ENCODE data around the gene INKA1. TPM values are rescaled to one million over a fixed set of nuclear protein-coding genes. Genes with fewer than 3 reads are reported as not detected.

INKA1 gene
- total and polyA plus RNA-seq, 9 of the 15 experiments (the other 6 are each of a cell fraction or from before 2014, with no cell fraction given), result 0.55 to 13.9 (median 6.7) TPM

DNA sequence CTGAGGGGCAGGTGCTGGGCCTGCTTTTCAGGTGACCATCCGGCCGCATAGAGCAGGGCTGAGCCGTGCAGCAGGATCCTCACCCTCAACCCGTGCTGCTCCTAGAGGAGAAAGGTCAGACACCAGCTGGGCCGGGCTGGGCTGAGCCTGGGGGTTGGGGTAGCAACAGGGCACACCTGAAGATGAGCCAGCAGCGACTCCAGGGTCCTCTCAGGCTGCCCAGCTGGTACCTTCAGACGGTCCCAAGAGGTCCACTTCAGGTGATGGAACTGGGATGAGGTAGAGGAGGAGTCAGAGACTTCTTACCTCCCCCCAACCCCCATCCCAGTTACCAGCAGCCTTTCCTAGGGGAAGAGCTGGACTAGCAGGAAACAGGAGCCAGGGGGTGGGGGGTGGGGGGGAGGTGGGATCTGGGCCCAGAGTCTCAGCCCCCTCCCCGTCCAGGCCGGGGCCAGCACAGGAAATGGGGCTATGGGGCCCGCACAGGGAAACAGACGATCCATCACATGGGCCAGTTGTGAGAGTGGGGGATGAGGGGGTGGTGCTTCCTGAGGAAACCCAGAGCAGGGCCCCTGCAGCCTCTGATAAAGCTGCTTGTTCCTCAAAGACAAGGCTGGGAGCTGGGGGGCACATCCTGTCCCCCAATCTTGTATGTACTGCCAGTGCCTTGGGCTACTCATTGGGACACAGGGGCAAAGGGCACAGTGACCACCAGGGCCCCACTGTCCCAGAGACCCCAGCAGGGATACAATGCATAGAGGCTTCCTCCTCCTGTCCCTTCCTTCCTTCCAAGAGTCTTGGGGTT is 3.0 kb downstream of the INKA1 start (continued):
- TF ChIP-seq AFF1 (IDR thresholded peaks at IDR 0.05; ENCODE audit: low read depth in 1 of 2, partially characterized antibody in 2 of 2) (no peak), ZNF668 (CRISPR knock-in tag; IDR thresholded peaks at IDR 0.05) (no peak), ZNF23 (CRISPR knock-in tag; IDR thresholded peaks at IDR 0.05) (no peak), RCOR1 (IDR thresholded peaks at IDR 0.05; ENCODE audit: borderline replicate concordance in 1 of 2, low read depth in 2 of 2, low read length in 2 of 2) (0 out of 4 replicates have a peak, but pooled peaks of 1 of the 2 experiments have one; percentile 52), CCNT2 (IDR thresholded peaks at IDR 0.05; ENCODE audit: borderline replicate concordance, extremely low read depth, insufficient read length, low read depth, low read length) (peak; percentile 31), HDAC3 (IDR thresholded peaks at IDR 0.05; ENCODE audit: borderline replicate concordance, partially characterized antibody) (no peak), IFI16 (CRISPR knock-in tag; IDR thresholded peaks at IDR 0.05) (no peak), ETS1 (conservative IDR thresholded peaks at IDR 0.05; ENCODE audit: control insufficient read depth, low read depth, low read length) (peak; percentile 61; the same call in 1 of the 2 replicates), ILK (tag; IDR thresholded peaks at IDR 0.05; ENCODE audit: borderline replicate concordance, low read depth) (no peak), EP300 (IDR thresholded peaks at IDR 0.05; ENCODE audit: low read length) (peak; percentile 79; the same call in 1 of the 2 replicates), CBFA2T2 (conservative IDR thresholded peaks at IDR 0.05) (peak; percentile 71), ZBTB8A (IDR thresholded peaks at IDR 0.05; ENCODE audit: partially characterized antibody) (no peak)
- TF ChIP-seq, protein P1, sequence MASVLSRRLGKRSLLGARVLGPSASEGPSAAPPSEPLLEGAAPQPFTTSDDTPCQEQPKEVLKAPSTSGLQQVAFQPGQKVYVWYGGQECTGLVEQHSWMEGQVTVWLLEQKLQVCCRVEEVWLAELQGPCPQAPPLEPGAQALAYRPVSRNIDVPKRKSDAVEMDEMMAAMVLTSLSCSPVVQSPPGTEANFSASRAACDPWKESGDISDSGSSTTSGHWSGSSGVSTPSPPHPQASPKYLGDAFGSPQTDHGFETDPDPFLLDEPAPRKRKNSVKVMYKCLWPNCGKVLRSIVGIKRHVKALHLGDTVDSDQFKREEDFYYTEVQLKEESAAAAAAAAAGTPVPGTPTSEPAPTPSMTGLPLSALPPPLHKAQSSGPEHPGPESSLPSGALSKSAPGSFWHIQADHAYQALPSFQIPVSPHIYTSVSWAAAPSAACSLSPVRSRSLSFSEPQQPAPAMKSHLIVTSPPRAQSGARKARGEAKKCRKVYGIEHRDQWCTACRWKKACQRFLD (CRISPR knock-in tag; IDR thresholded peaks at IDR 0.05), result no peak; the same call in 1 of the 2 replicates
- TF ChIP-seq, protein P2, sequence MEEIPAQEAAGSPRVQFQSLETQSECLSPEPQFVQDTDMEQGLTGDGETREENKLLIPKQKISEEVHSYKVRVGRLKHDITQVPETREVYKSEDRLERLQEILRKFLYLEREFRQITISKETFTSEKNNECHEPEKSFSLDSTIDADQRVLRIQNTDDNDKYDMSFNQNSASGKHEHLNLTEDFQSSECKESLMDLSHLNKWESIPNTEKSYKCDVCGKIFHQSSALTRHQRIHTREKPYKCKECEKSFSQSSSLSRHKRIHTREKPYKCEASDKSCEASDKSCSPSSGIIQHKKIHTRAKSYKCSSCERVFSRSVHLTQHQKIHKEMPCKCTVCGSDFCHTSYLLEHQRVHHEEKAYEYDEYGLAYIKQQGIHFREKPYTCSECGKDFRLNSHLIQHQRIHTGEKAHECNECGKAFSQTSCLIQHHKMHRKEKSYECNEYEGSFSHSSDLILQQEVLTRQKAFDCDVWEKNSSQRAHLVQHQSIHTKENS (CRISPR knock-in tag; IDR thresholded peaks at IDR 0.05), result no peak

All from K562 (cell line).